Measurements from ENCODE around the gene ZNF526.
"Not testable (repeated sequence)": the region's sequence is repeated elsewhere in the genome, so short reads cannot be mapped to it uniquely, and the experiment has no call there.

The ZNF526 gene

DNA sequence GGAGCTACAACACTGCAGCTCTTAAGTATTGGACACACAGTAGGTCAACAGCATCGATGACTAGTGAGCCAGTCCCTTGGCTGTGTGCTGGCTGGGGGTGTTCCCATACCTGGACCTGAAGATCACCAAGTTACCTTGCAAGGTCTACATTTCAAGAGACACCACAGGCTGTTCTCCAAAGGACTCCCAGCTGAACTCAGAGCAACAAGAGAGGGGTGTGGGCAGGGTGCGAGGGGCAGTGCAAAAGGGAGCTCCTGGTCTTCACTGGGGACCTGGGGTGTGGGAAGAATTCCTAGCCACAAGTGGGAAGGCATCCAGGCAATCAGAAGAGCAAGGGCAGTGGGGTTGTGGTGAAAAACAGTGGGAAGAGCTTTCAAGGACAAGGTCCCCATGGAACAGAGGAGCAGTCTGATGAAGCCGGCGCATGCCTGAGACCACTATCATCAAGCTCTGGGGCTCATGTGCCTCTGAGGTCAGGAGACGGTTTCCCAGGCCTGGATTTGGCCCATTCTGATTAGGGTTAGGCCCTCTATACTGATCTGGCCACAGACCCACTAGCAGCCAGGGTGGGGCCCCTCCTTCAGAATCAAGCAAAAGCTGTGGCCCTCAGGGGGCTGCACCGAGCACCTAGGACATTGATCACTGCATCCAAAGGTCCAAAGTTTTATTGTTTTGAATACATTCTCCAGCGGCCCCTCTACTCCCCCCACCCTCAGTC is 27.0 kb downstream of the ZNF526 start:
- no peak for DNase-seq (ENCODE audit: low read depth in 2 of 2)

DNA sequence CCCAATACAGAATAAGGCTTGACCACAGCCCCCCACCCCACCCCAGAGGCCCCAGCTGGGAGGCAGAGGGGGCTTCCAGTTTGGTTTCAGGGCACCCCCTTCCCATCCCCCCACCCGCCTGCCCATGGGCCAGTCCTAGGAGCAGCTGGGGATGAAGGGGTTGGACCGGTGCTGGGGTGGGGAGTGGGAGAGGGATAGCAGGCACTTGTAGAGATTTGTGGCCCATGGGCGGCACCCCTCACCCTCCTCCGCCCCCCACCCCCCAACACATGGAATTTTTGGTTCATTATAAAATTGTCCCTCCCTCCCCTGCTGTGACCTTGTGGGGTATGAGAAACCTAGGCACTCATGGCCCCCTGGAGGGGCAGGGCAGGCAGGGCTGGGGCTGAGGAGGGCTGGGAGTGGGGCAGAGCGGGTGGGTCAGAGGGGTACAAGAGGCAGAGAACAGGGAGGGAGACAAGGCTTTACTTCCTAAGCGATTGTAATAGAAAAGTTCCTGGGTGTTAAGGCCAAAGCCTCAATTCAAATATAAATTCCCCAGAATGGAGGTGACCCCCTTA is 27.6 kb downstream of the ZNF526 start:
- no peak for DNase-seq (ENCODE audit: low read depth in 2 of 2)

DNA sequence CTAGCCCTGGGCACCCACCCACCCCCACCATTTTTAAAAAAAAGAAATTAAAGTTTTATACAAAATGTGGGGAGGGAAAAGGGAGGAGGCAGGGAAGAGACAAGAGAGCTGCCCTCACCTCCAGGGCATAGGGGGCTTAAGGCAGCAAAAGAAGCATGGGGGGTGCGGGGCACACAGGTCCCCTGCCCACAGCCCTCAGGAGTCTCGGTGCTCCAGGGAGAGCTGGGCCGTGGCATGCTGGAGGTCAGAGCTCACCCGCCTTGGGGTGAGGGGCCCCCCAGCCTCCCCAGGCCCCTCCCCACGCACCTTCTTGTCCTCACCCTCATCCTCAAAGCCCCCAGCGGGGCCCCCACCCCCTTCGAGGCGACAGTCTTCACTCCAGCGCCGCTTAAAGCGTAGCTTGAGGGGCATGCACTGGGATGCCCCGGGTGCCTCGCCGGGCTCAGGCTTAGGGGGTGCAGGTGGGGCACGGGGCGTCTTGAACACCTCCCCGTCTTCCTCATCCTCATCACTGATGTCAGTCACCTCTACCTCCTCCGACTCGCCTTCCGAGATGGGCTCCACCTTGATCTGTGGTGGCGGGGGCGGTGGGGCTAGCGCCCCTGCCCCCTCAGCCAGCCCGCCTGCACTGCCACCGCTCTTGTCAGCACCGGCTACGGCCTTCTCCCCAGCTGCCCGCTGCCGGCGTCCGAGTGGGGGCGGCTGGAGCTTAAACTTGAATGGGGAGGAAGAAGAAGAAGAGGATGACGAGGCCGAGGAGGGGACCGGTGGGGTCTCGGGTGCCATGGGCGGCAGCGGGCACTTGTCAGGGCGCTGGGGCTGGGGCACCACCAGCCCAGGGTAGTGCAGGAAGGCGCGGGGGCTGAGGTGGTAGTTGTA is 28.4 kb downstream of the ZNF526 start:
- DNase-seq (ENCODE audit: low read depth in 2 of 2) = no peak

- DNase-seq (ENCODE audit: low read depth in 2 of 2) = no peak
Measured at GRCh38 chr19:42249149-42249750, 29.1 kb downstream of the ZNF526 start.

DNA sequence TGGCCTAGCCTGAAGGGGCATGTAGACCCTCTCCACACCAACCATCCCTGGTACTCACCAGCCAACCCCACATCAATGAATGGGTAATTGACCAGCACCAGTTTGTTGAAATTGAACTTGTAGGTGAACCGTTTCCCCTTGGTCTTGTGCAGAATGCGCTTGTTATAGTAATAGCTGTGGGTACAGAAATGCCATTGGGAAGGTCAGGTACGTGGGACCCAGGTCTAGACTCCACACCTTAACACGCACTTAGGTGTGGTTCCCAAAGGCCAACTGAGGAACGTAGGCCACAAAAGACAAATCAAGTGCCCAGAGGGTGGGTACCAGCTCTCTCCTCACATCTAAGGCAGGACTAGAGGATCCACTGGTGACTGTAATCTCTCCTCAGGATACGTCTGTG is 29.7 kb downstream of the ZNF526 start:
- DNase-seq (ENCODE audit: low read depth in 2 of 2) = no peak

- no peak for DNase-seq (ENCODE audit: low read depth in 2 of 2)
Measured at GRCh38 chr19:42250183-42250665, 30.1 kb downstream of the ZNF526 start.

DNA sequence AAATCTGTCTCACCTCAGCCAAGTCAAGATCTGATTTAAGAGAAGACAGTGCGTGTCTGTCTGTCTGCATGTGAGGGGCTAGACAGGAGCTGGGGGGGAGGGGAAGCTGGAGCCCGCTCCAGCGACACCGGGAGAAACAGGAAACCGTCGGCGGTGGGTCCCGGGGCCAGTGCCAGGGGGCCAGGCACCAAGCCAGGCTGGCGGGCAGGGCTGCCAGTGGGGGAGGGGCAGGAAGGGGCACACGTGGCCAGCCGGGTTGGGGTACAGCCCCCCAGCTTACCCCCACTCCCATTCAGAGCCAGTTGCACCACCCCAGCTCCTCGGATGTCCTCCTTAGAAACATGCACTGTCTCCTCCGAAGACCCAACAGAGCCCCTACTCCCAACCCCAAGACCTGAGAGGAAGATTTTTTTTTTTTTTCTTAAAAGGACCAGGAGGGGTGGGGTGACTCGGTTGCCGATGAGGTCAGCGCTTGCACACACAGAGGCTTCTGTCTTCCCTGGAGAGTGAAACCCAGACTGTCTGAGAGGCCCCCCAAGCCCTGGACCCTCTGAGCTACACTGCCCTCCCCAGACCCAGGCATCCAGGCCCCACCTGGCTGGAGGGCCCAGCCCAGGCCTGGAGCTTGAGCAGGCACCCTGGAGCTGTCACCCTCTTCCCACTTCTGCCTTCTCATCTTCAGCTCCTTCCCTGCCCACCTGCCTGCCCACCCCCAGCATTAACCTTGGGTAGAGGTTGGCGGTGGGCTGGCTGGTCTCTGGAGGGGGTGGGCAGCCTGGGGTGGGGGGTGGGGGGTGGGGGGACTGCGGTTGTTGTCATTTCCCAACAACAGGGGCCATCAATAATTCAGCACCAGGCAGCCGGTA is 30.8 kb downstream of the ZNF526 start:
- DNase-seq (ENCODE audit: low read depth in 2 of 2) = no peak

DNA sequence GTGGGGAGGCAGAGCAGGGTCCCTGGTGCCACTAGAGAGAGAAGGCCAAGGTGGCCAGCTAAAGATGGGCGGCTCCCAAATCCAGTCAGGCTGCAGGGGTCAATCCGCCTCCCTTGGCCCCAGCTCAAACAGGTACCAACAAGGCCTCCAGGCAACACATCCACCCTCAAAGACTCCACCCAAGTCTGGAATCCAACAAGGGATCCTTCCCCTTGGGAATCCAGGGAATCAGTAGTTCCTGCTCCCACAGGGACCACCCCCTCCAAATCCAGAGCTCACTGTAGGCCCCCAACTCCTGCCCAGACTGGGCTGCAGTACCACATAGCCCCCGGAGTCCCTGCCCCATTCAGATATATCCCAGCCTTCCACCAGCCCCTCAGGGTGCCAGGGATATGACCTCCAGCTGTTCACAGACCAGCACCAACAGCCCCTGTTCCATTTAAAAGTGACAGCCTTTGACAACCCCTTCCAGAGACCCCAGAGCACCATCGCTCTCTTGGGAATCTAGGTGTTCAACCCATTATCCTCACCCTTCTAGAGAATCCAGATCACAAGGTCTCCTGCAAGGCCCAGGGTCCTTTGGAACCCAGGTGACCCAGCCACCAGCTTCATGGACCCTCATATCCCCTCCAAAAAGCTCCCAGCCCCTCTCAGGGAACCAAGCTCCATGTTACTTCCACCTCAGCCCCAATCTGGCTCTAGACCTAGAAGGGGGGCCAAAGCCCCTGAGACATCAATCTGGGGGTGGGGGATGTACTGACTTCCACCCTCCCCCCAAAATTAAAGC is 31.7 kb downstream of the ZNF526 start:
- no peak for DNase-seq (ENCODE audit: low read depth in 2 of 2)

GRCh38 chr19:42252365-42253244 is 32.5 kb downstream of the ZNF526 start:
- DNase-seq (ENCODE audit: low read depth in 2 of 2) = no peak

DNA sequence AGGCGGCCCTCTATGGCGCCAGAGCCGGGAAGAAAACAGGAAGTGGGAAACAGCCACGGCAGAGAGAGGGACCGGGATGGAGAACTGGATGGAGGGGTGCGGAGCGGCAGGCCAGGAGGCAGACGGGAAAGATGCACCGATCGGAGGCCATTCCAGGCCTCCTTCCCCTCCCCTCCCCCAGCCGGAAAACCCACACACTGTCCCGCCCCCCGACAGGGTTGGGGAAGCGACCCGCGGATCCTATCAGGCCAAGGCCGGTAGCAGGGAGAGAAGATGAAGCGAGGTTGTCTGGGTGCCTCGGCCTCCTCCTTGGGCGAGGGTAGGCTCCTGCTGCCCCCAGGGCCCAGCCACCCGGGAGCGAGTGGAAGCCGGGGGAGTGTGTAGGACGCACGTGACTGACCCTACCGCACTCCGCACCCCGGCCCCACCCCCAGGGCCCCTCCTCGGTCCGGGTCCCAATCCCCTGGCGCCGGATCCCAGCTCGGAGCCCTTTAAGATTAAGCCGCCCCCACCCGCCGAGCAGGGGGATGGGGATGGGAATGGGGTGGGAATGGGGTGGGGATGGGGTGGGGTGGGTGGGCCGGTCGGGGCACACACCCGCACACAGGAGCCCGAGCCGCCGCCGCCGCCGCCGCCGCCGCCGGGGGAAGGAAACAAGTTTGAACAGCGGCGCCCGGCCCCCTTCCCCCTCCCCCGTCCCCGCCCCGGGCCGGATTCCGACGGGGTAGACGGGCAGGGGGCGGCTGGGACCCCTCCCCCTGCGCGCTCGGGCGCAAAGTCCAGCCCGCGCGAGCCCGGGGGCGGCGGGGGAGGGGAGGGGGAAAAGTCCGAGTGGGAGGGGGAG is 33.4 kb downstream of the ZNF526 start:
- DNase-seq (ENCODE audit: low read depth in 2 of 2) = no peak

- peak; percentile 58 to 63 for DNase-seq (ENCODE audit: low read depth in 2 of 2)
Measured at GRCh38 chr19:42254089-42254849, 34.2 kb downstream of the ZNF526 start.

GRCh38 chr19:42254850-42255765 is 35.0 kb downstream of the ZNF526 start, which contains the start of gene ERF:
Gene ERF (minus strand): TSS chr19:42255128. CDS start chr19:42254999, 129 bp downstream.
- DNase-seq (ENCODE audit: low read depth in 2 of 2) = peak; percentile 90 to 91

DNA sequence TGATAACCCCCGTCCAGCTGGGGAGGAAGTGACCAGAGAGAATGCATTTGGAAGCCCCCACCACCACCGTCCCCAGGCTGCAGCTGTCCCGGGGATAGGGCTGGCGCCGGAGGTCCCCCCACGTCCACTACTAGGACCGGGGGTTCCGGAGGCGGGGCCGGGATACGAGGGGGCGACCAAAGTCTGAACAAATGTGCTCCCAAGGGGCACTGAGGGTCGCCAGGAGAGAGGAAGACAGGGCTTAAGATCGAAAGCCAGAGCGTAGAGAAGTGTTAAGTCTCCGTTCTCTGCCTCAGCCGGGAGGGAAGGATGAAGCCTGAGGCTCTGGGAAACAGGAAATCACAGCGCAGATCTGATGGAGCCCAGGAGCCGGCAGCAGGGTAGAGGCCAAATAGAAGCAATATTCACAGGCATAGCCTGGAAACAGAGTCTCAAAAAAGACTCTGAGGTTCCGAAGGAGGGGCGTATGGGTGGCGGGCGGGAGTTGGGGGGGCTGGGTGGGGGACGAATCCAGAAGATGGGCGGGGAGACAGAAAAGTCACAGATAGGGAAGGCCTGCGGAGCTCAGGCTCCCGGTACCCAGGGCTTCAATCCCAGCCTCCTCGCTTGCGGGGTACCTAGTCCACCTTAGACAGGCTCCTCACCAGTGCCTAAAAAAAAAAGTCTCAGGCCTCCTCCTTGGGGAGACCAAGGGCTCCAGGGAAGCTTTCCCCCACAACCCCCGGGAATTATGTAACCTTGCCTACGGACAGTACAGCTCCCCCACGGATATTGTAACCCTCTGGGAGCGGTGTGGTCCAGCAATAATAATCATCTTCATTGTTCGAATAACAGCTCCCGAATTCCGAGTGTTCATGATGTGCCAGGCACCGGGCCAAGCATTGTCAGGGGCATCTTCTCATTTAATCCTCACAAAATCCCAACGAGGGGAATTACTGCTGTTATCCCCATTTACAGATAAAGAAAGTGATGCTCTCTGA is 35.9 kb downstream of the ZNF526 start:
- DNase-seq (ENCODE audit: low read depth in 2 of 2) = no peak

DNA sequence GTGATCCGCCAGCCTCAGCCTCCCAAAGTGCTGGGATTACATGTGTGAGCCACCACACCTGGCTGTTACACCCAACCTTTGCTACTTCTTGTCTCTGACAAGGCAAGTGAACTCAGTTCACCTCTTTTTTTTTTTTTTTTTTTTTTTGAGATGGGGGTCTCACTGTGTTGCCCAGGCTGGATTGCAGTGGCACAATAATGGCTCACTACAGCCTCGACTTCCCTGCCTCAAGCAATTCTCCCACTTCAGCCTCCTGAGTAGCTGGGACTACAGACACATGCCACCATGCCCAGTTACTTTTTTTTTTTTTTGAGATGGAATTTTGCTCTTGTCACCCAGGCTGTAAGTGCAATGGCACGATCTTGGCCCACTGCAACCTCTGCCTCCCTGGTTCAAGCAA is 37.7 kb downstream of the ZNF526 start:
- DNase-seq (ENCODE audit: low read depth in 2 of 2) = not testable (repeated sequence)

GRCh38 chr19:42261763-42262162 is 41.7 kb downstream of the ZNF526 start:
- no peak for DNase-seq (ENCODE audit: low read depth in 2 of 2)

All from activated CD4-positive, alpha-beta T cell treated with anti-CD3 and anti-CD28 coated beads for 24 hours (primary cell).